ENCODE data around the gene CACNB1. TPM values are rescaled to one million over a fixed set of nuclear protein-coding genes. Genes with fewer than 3 reads are reported as not detected.

The CACNB1 gene
- total and polyA plus RNA-seq, 2 of the 4 experiments (the other 2 are of a cell fraction), result 2.5 to 8.6 TPM

DNA sequence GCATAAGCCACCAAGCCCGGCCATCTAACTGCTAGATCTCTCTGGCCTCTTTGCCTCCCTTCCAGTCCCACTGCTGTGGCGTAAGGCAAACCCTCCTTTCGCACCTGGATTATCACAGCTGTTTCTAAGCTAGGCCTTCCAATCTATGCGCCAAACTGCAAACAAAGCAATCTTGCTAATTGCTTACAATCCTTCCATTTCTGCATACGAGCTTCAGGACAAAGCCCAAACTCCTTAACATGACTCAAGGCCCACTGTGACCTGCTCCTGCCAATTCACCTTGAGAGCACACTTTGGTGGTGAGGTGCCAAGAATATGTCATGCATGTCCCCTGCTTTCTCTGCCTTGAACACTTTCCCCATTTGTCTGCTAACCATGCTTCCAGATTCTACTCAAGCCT is 25.5 kb downstream of the CACNB1 start:
- CTCF ChIA-PET, result no interaction called here
- Histone ChIP-seq H4K8ac (ENCODE audit: low read depth in 2 of 2, low read length in 2 of 2) (no peak overlapping the region), H3K9me1 (ENCODE audit: insufficient read depth, low read length) (peaks cover 10% of the 10 kb centered on the region; the same call in 1 of the 2 replicates), H3K79me1 (ENCODE audit: low read depth in 1 of 2, low read length in 2 of 2) (no peaks in the 10 kb centered on the region), H3K4me3 (ENCODE audit: insufficient read depth, low read depth, low read length) (no peak overlapping the region), H3K56ac (ENCODE audit: extremely low read depth, insufficient read depth, low read length) (no peak overlapping the region), H3K27ac (ENCODE audit: insufficient read depth, low read length) (no peak overlapping the region), H3K27me3 (ENCODE audit: control insufficient read depth, insufficient read depth, low read length) (peaks cover 5% of the 10 kb centered on the region), H2AK5ac (ENCODE audit: low read depth, low read length) (no peak overlapping the region), H2AFZ (replicated peaks; ENCODE audit: low read length, poor library complexity) (no peak overlapping the region), H2AK9ac (replicated peaks; ENCODE audit: low read depth, low read length, poor library complexity) (no peak overlapping the region), H3K18ac (ENCODE audit: low read depth, low read length) (no peak overlapping the region), H2BK15ac (ENCODE audit: low read depth, low read length) (no peak overlapping the region), H3K9ac (ENCODE audit: low read depth, low read length) (no peak overlapping the region), H2BK20ac (ENCODE audit: low read depth, low read length) (no peak overlapping the region), H3K36me3 (ENCODE audit: control insufficient read depth, insufficient read depth, low read length) (peaks cover 9% of the 10 kb centered on the region), H4K20me1 (ENCODE audit: insufficient read depth, low read length) (peaks cover 10% of the 10 kb centered on the region), H4K5ac (ENCODE audit: low read depth, low read length) (no peak overlapping the region), H4K91ac (ENCODE audit: insufficient read depth, low read depth, low read length) (no peak overlapping the region), H3K4ac (ENCODE audit: low read depth, low read length) (no peak overlapping the region), H2BK120ac (ENCODE audit: low read depth, low read length) (no peak overlapping the region), H3K9me3 (ENCODE audit: control insufficient read depth, insufficient read depth, low read length) (no peaks in the 10 kb centered on the region), H3K23ac (ENCODE audit: low read depth, low read length) (no peak overlapping the region), H3K4me2 (ENCODE audit: low read depth, low read length) (no peak overlapping the region), H3K14ac (replicated peaks; ENCODE audit: low read depth, low read length) (no peak overlapping the region), H3K4me1 (ENCODE audit: control insufficient read depth, insufficient read depth, low read length) (peaks cover 3% of the 10 kb centered on the region; the same call in 1 of the 2 replicates), H2BK5ac (ENCODE audit: low read depth, low read length, poor library complexity, severe bottlenecking) (no peak overlapping the region)
- intact Hi-C loops (cut with micrococcal nuclease) (no loop called here), in situ Hi-C loops (cut with MboI; ENCODE audit: low sequenced_read_pairs) (no loop called here), dilution Hi-C loops (cut with HindIII; ENCODE audit: low sequenced_read_pairs, unreplicated experiment) (no loop called here)
- WGBS, 2 experiments (ENCODE audit: extremely low coverage in 2 of 2, insufficient read length in 1 of 2), result 89% methylated on average over 3 of the region's 5 CpGs; no CpG with 5 or more reads in 1 of the 2 experiments
- POLR2A ChIA-PET (ENCODE audit: unreplicated experiment), result no interaction called here
- TF ChIP-seq FOS (IDR thresholded peaks at IDR 0.05; ENCODE audit: low read depth, low read length) (no peak), BHLHE40 (IDR thresholded peaks at IDR 0.05; ENCODE audit: low read depth, low read length) (no peak), CEBPB (IDR thresholded peaks at IDR 0.05; ENCODE audit: low read depth, low read length) (no peak), SMC3 (IDR thresholded peaks at IDR 0.05; ENCODE audit: low read depth, low read length) (no peak), CTCF (conservative IDR thresholded peaks at IDR 0.05; ENCODE audit: low read depth, low read length) (no peak), MXI1 (IDR thresholded peaks at IDR 0.05; ENCODE audit: borderline replicate concordance, low read depth, low read length) (no peak), RCOR1 (IDR thresholded peaks at IDR 0.05; ENCODE audit: insufficient replicate concordance, low read length) (no peak), MAFK (IDR thresholded peaks at IDR 0.05; ENCODE audit: low read depth, low read length) (no peak), USF2 (IDR thresholded peaks at IDR 0.05; ENCODE audit: low read depth, low read length) (no peak), RFX5 (IDR thresholded peaks at IDR 0.05; ENCODE audit: low read depth, low read length) (no peak), POLR2A (IDR thresholded peaks at IDR 0.05; ENCODE audit: low read depth, low read length) (no peak), NFE2L2 (IDR thresholded peaks at IDR 0.05; ENCODE audit: low read depth, low read length) (no peak), RAD21 (IDR thresholded peaks at IDR 0.05; ENCODE audit: low read length) (no peak), CHD1 (IDR thresholded peaks at IDR 0.05; ENCODE audit: low read depth, low read length) (no peak), MAZ (IDR thresholded peaks at IDR 0.05; ENCODE audit: borderline replicate concordance, low read depth, low read length) (no peak)
- TF ChIP-seq, protein P1, sequence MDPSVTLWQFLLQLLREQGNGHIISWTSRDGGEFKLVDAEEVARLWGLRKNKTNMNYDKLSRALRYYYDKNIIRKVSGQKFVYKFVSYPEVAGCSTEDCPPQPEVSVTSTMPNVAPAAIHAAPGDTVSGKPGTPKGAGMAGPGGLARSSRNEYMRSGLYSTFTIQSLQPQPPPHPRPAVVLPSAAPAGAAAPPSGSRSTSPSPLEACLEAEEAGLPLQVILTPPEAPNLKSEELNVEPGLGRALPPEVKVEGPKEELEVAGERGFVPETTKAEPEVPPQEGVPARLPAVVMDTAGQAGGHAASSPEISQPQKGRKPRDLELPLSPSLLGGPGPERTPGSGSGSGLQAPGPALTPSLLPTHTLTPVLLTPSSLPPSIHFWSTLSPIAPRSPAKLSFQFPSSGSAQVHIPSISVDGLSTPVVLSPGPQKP (IDR thresholded peaks at IDR 0.05; ENCODE audit: borderline replicate concordance, low read depth, low read length), result no peak
- DNase-seq (no peak), ATAC-seq (ENCODE audit: low read depth) (no peak)
- BruUV-seq (replicated peaks), result no TSS peak

All from IMR-90 (cell line).